Measurements from ENCODE around the gene PMS2.
"Not testable (repeated sequence)": the region's sequence is repeated elsewhere in the genome, so short reads cannot be mapped to it uniquely, and the experiment has no call there.

DNA sequence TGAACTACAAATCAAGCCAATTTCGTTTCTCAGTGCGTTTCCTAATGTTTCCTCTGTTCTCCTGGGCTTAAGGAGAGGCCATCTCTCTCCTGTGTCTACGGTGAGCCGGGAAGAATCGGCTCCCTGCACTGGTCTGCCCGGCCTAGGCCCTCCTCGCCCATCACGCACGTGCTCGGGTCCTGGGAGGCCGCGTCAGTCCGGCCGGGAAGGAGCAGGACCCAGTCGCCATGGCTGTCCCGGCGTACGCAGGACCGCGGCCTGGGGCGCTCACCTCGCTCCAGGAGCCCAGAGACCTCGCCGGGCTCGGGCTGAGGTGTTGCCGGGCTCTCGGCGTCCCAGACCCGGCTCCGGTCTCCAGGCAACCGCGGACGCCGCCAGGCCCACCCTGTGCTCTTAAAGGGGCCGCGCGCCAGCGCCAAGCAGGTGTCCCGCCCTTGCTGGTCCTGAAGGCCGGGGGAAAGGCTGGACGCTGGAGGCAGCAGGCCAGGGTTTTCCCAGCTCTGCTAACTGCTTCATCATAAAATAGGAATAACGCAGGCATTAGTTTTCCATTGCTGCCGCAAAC lies 38.4 kb downstream of the PMS2 start, which contains the start of gene RSPH10B:
- TF ChIP-seq, protein P1, sequence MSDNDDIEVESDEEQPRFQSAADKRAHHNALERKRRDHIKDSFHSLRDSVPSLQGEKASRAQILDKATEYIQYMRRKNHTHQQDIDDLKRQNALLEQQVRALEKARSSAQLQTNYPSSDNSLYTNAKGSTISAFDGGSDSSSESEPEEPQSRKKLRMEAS (IDR thresholded peaks at IDR 0.05; ENCODE audit: insufficient read depth, insufficient read length) = not testable (repeated sequence)
- TF ChIP-seq, protein P2, sequence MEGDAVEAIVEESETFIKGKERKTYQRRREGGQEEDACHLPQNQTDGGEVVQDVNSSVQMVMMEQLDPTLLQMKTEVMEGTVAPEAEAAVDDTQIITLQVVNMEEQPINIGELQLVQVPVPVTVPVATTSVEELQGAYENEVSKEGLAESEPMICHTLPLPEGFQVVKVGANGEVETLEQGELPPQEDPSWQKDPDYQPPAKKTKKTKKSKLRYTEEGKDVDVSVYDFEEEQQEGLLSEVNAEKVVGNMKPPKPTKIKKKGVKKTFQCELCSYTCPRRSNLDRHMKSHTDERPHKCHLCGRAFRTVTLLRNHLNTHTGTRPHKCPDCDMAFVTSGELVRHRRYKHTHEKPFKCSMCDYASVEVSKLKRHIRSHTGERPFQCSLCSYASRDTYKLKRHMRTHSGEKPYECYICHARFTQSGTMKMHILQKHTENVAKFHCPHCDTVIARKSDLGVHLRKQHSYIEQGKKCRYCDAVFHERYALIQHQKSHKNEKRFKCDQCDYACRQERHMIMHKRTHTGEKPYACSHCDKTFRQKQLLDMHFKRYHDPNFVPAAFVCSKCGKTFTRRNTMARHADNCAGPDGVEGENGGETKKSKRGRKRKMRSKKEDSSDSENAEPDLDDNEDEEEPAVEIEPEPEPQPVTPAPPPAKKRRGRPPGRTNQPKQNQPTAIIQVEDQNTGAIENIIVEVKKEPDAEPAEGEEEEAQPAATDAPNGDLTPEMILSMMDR (IDR thresholded peaks at IDR 0.05; ENCODE audit: extremely low read depth in 1 of 2, insufficient read depth in 1 of 2, low read depth in 1 of 2, low read length in 2 of 2) = not testable (repeated sequence)
- TF ChIP-seq POLR2A (IDR thresholded peaks at IDR 0.05; ENCODE audit: low read depth, low read length) = not testable (repeated sequence)
